ENCODE data around the gene USP6.
"Not testable (repeated sequence)": the region's sequence is repeated elsewhere in the genome, so short reads cannot be mapped to it uniquely, and the experiment has no call there.

USP6 gene

GRCh38 chr17:5139458-5139732 lies 23.6 kb downstream of the USP6 start:
- DNase-seq, result no peak
- Histone ChIP-seq H2AFZ (ENCODE audit: low read depth, low read length) (no peak overlapping the region), H4K8ac (ENCODE audit: low read length) (no peak overlapping the region), H2BK120ac (ENCODE audit: low read depth, low read length) (no peak overlapping the region), H2BK5ac (ENCODE audit: low read depth, low read length, poor library complexity, severe bottlenecking) (no peak overlapping the region), H2AK5ac (ENCODE audit: low read length, severe bottlenecking) (no peak overlapping the region), H4K91ac (ENCODE audit: low read length) (no peak overlapping the region), H3K14ac (ENCODE audit: low read length in 2 of 2) (no peak overlapping the region), H3K79me1 (replicated peaks; ENCODE audit: low read length, poor library complexity, severe bottlenecking) (no peaks in the 10 kb centered on the region), H3K23ac (ENCODE audit: low read length in 2 of 2) (no peak overlapping the region), H3K27ac (ENCODE audit: low read length, poor library complexity, severe bottlenecking) (no peak overlapping the region), H3K18ac (ENCODE audit: low read depth in 1 of 2, low read length in 2 of 2) (no peak overlapping the region), H3K36me3 (ENCODE audit: control insufficient read depth in 1 of 2, insufficient read depth in 2 of 2, low read depth in 1 of 2, low read length in 2 of 2) (no peaks in the 10 kb centered on the region), H3K9me3 (ENCODE audit: control insufficient read depth, low read length) (no peaks in the 10 kb centered on the region), H3K9ac (ENCODE audit: low read length) (no peak overlapping the region), H3K4me2 (ENCODE audit: low read length, poor library complexity, severe bottlenecking) (no peak overlapping the region), H2BK12ac (ENCODE audit: low read length in 2 of 2) (no peak overlapping the region), H3K4me1 (ENCODE audit: control insufficient read depth, insufficient read depth, low read depth, low read length) (no peaks in the 10 kb centered on the region), H3K4me3 (ENCODE audit: insufficient read depth in 1 of 2, low read depth in 1 of 2, low read length in 2 of 2) (no peak overlapping the region), H3K4ac (ENCODE audit: low read depth in 1 of 2, low read length in 2 of 2) (no peak overlapping the region), H2BK15ac (ENCODE audit: low read depth, poor library complexity, severe bottlenecking) (no peak overlapping the region), H3K27me3 (ENCODE audit: control insufficient read depth in 1 of 2, insufficient read depth in 1 of 2, low read length in 2 of 2) (no peaks in the 10 kb centered on the region)
- 92% methylated on average over 5 of the region's 5 CpGs for WGBS

GRCh38 chr17:5142877-5143276 lies 27.0 kb downstream of the USP6 start:
- not testable (repeated sequence) for H2BK5ac ChIP-seq (ENCODE audit: low read depth, low read length, poor library complexity, severe bottlenecking); H3K9ac ChIP-seq (ENCODE audit: low read length); H3K79me1 ChIP-seq (replicated peaks; ENCODE audit: low read length, poor library complexity, severe bottlenecking); H4K91ac ChIP-seq (ENCODE audit: low read length); H3K9me3 ChIP-seq (ENCODE audit: control insufficient read depth, low read length); H3K4me3 ChIP-seq (ENCODE audit: insufficient read depth in 1 of 2, low read depth in 1 of 2, low read length in 2 of 2); H2BK12ac ChIP-seq (ENCODE audit: low read length in 2 of 2); H2BK120ac ChIP-seq (ENCODE audit: low read depth, low read length); H4K8ac ChIP-seq (ENCODE audit: low read length); H2BK15ac ChIP-seq (ENCODE audit: low read depth, poor library complexity, severe bottlenecking); DNase-seq; H2AK5ac ChIP-seq (ENCODE audit: low read length, severe bottlenecking); H3K4ac ChIP-seq (ENCODE audit: low read depth in 1 of 2, low read length in 2 of 2); H3K27ac ChIP-seq (ENCODE audit: low read length, poor library complexity, severe bottlenecking); H3K18ac ChIP-seq (ENCODE audit: low read depth in 1 of 2, low read length in 2 of 2); H3K4me1 ChIP-seq (ENCODE audit: control insufficient read depth, insufficient read depth, low read depth, low read length); H3K23ac ChIP-seq (ENCODE audit: low read length in 2 of 2); H3K14ac ChIP-seq (ENCODE audit: low read length in 2 of 2); H3K36me3 ChIP-seq (ENCODE audit: control insufficient read depth in 1 of 2, insufficient read depth in 2 of 2, low read depth in 1 of 2, low read length in 2 of 2); H3K4me2 ChIP-seq (ENCODE audit: low read length, poor library complexity, severe bottlenecking); H2AFZ ChIP-seq (ENCODE audit: low read depth, low read length)
- WGBS, result 86% methylated on average over 10 of the region's 18 CpGs
- H3K27me3 ChIP-seq (ENCODE audit: control insufficient read depth in 1 of 2, insufficient read depth in 1 of 2, low read length in 2 of 2), result peaks cover 0 to 12% of the 10 kb centered on the region in 2 experiments

DNA sequence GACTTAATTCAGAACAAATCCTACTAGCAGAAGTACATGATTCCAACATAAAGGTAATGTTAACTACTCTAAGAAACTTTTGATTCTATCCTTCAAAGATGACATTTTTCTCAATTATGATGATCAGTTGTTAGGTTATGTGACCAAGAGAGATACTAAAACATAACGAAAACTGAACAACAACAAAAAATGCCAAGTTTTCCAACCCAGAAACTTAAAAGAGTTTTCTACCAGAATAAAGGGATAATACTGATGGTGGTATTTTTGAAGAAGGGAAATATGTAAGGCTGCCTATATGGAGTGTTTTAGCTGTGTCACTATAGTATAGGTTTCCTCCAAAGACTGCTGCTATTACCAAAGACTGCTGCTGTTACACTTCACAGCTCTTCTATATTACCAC lies 30.3 kb downstream of the USP6 start:
- not testable (repeated sequence) for H3K18ac ChIP-seq (ENCODE audit: low read depth in 1 of 2, low read length in 2 of 2); H3K23ac ChIP-seq (ENCODE audit: low read length in 2 of 2); H3K14ac ChIP-seq (ENCODE audit: low read length in 2 of 2); H3K36me3 ChIP-seq (ENCODE audit: control insufficient read depth in 1 of 2, insufficient read depth in 2 of 2, low read depth in 1 of 2, low read length in 2 of 2); H2BK5ac ChIP-seq (ENCODE audit: low read depth, low read length, poor library complexity, severe bottlenecking); H3K4me2 ChIP-seq (ENCODE audit: low read length, poor library complexity, severe bottlenecking); H3K9ac ChIP-seq (ENCODE audit: low read length); DNase-seq; H2AK5ac ChIP-seq (ENCODE audit: low read length, severe bottlenecking); H3K27ac ChIP-seq (ENCODE audit: low read length, poor library complexity, severe bottlenecking); H3K4ac ChIP-seq (ENCODE audit: low read depth in 1 of 2, low read length in 2 of 2); H4K91ac ChIP-seq (ENCODE audit: low read length); H4K8ac ChIP-seq (ENCODE audit: low read length); H2BK15ac ChIP-seq (ENCODE audit: low read depth, poor library complexity, severe bottlenecking); H3K9me3 ChIP-seq (ENCODE audit: control insufficient read depth, low read length); H3K4me3 ChIP-seq (ENCODE audit: insufficient read depth in 1 of 2, low read depth in 1 of 2, low read length in 2 of 2); H2BK12ac ChIP-seq (ENCODE audit: low read length in 2 of 2); H3K79me1 ChIP-seq (replicated peaks; ENCODE audit: low read length, poor library complexity, severe bottlenecking); H2AFZ ChIP-seq (ENCODE audit: low read depth, low read length); H2BK120ac ChIP-seq (ENCODE audit: low read depth, low read length); H3K4me1 ChIP-seq (ENCODE audit: control insufficient read depth, insufficient read depth, low read depth, low read length)
- H3K27me3 ChIP-seq (ENCODE audit: control insufficient read depth in 1 of 2, insufficient read depth in 1 of 2, low read length in 2 of 2), result peaks cover 0 to 12% of the 10 kb centered on the region in 2 experiments
- no CpG with 5 or more reads among the region's 1 CpG for WGBS

- not testable (repeated sequence) for H3K27me3 ChIP-seq (ENCODE audit: control insufficient read depth in 1 of 2, insufficient read depth in 1 of 2, low read length in 2 of 2); H3K9me3 ChIP-seq (ENCODE audit: control insufficient read depth, low read length); H2AK5ac ChIP-seq (ENCODE audit: low read length, severe bottlenecking); H3K4me2 ChIP-seq (ENCODE audit: low read length, poor library complexity, severe bottlenecking); H2BK12ac ChIP-seq (ENCODE audit: low read length in 2 of 2); H3K79me1 ChIP-seq (replicated peaks; ENCODE audit: low read length, poor library complexity, severe bottlenecking); H4K91ac ChIP-seq (ENCODE audit: low read length); H3K14ac ChIP-seq (ENCODE audit: low read length in 2 of 2); H3K9ac ChIP-seq (ENCODE audit: low read length); DNase-seq; H3K27ac ChIP-seq (ENCODE audit: low read length, poor library complexity, severe bottlenecking); H3K23ac ChIP-seq (ENCODE audit: low read length in 2 of 2); H3K4ac ChIP-seq (ENCODE audit: low read depth in 1 of 2, low read length in 2 of 2); H2AFZ ChIP-seq (ENCODE audit: low read depth, low read length); H2BK5ac ChIP-seq (ENCODE audit: low read depth, low read length, poor library complexity, severe bottlenecking); H3K4me3 ChIP-seq (ENCODE audit: insufficient read depth in 1 of 2, low read depth in 1 of 2, low read length in 2 of 2); H3K4me1 ChIP-seq (ENCODE audit: control insufficient read depth, insufficient read depth, low read depth, low read length); H3K18ac ChIP-seq (ENCODE audit: low read depth in 1 of 2, low read length in 2 of 2); H2BK15ac ChIP-seq (ENCODE audit: low read depth, poor library complexity, severe bottlenecking); H2BK120ac ChIP-seq (ENCODE audit: low read depth, low read length); H3K36me3 ChIP-seq (ENCODE audit: control insufficient read depth in 1 of 2, insufficient read depth in 2 of 2, low read depth in 1 of 2, low read length in 2 of 2); H4K8ac ChIP-seq (ENCODE audit: low read length)
- no CpG with 5 or more reads among the region's 1 CpG for WGBS
Observed at GRCh38 chr17:5160702-5161101, 44.9 kb downstream of the USP6 start.

Data from mesenchymal stem cell (in vitro differentiated cells and primary cell).